GM12874 (cell line): ENCODE measurements around the gene PPP6R3.

Experiments used
- TF ChIP-seq, protein P1 (sequence below): IDR thresholded peaks from 2 replicates; pipeline ENCODE4 v1.5.1; 2011; ENCODE audit warnings: low read depth, mild to moderate bottlenecking, control low read depth, low read length, moderate library complexity; ENCODE audit not compliant: insufficient read depth

PPP6R3 gene

DNA sequence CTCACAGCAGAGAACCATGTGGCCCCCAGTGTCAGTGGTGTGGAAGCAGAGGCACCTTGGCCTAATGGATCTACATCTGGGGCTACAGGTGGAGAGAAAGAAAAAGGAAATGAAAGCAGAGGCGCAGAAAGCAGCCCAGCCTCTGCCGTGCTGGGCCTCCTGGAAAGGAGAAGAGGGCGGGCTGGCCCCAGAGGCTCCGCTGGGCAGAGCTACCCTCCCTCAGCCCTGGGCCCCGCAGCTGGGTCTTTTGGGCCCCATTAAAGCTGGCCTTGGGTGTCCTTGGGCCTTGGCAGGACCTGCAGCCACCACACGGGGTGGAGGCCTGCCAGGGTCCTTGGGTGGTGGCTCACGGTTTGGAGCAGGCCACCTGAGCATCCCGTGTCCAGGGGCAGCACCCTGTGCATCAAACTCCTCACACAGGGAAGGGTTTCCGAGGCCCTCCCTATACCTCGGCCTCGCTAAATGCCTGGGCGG, 192.2 kb downstream of the PPP6R3 start:
- TF ChIP-seq, protein P1, sequence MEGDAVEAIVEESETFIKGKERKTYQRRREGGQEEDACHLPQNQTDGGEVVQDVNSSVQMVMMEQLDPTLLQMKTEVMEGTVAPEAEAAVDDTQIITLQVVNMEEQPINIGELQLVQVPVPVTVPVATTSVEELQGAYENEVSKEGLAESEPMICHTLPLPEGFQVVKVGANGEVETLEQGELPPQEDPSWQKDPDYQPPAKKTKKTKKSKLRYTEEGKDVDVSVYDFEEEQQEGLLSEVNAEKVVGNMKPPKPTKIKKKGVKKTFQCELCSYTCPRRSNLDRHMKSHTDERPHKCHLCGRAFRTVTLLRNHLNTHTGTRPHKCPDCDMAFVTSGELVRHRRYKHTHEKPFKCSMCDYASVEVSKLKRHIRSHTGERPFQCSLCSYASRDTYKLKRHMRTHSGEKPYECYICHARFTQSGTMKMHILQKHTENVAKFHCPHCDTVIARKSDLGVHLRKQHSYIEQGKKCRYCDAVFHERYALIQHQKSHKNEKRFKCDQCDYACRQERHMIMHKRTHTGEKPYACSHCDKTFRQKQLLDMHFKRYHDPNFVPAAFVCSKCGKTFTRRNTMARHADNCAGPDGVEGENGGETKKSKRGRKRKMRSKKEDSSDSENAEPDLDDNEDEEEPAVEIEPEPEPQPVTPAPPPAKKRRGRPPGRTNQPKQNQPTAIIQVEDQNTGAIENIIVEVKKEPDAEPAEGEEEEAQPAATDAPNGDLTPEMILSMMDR: no peak

DNA sequence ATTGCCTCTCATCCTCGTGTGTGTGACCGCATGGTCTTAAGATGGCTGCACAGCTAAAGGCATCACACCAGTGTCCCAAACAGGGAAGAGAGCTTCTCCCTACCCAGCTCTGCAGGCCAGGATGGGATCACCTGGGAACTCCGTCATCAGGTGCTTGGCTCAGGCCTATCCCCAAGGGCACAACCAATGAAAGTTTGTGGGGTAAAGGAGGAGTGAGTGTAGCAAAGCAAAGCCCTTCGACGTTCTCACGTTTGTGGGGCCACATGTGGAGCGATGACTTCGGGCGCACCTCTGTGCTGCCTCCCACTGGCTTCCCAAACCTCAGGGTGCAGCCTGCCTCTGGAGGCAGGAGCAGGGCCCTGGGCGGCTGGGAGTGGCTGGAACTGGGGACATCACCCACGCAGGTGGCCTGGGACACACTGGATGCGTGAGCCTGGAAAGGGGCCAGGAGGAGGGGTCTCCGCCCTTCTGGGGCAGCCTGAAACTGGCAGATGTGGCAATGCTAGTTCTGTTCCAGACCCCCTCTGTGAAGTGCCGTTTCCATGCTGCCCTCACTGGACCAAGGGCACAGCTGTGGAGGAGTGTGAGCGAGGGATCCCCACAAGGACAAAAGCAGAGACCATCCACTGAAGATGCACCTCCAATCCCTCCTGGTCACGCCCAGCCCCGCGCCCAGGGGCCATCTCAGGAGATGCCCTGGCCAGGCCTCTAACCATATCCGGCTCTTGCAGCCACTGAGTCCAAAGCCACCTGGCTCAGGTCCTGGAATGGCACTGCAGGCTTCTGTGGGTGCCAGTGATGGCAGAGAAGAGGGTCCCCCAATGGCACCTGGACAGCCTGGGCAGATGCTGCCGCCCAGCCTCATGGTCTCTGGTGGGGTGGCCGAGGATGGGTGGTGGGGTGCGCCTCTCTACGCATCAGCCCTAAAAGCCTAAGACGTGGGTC, 193.2 kb downstream of the PPP6R3 start:
- TF ChIP-seq, protein P1: no peak

DNA sequence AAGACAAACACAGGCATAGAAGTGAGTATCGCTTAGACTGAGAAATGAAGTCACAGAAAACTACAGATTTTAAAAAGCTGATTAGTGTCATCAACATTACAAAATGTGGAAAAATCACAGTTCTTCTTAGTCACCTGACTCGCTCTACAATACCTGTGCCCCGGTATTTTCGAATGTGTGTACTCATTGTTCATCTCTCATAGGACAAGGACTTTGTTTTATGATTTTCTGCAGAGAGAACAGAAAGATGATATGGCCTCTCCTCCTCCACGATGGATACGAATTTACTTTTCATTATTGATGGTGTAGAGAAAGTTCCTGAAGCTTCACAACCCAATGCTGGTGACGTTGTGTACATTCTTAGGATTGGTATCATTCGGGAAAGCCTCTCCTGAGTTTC, 194.4 kb downstream of the PPP6R3 start:
- TF ChIP-seq, protein P1: no peak

DNA sequence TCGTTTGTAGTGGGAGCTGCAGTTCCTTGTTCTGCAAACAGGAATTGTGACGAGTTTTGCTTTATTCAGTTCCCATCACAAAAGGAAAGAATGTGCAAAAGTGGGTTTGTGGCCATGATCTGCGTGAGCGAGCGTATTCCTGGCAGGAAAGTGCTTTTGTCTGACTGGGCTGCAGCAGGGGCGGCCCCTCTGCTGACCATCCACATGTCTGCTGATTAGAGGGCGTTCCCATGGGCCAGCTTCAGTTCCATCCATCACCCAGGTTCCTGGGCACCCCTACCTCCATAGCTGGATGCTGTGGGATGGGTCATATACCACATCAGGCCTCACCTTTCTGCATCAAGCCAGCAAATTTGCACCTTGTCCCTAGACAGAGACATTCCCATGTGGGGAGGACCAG, 194.9 kb downstream of the PPP6R3 start:
- TF ChIP-seq, protein P1: no peak

DNA sequence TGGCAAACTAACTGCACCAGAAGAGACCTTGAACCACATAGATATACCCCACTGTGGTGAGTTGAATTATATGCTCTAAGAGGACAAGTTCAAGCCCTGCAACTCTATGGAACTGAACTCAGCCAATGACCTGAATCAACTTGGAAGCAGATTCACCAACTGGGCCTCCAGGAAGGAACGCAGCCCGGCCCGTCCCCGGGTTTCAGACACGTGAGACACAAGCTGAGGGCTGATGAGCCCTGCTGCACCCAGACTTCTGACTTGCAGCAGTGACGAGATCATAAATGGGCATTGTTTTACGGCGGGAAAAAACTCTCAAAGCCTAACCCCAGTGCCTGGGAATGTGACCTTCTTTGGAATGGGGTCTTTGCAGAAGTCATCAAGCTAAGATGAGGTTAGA, 195.3 kb downstream of the PPP6R3 start:
- TF ChIP-seq, protein P1: no peak

DNA sequence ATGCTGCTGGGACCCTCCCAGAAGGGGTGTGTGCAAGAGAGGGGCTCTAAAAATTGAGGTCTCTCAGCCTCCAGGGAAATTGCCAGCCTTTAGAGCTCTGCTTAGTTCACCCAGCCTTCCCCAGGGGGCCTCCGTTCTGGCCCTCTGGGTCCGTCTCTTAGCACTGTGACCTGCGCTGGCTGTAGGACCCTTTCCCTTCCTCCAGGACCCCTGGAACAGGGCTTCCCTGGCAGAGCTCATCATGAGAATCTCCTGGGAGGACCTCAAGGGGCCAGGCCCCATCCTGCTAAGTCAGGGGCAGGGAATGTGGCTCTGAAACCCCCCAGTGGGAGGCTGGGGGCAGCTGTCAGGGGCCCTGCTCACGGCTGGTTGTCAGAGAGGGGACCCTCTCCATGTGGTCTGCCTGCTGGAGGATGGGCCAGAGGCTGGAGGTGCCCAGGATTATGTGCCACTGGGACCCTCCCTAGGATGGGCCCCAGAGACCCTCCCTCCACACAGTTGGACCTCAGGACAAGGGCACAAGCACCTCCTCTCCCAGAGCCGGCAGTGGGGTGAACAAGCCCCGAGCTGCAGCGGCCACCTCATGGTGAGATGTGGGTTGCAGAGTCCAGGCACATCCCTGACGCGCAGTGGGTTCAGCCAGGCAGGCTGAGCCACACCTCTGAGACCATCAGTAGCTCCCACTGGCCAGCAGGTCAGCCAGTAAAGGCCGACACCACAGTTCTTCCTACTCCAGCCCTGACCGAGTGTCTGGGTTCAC, 196.6 kb downstream of the PPP6R3 start:
- TF ChIP-seq, protein P1: no peak

DNA sequence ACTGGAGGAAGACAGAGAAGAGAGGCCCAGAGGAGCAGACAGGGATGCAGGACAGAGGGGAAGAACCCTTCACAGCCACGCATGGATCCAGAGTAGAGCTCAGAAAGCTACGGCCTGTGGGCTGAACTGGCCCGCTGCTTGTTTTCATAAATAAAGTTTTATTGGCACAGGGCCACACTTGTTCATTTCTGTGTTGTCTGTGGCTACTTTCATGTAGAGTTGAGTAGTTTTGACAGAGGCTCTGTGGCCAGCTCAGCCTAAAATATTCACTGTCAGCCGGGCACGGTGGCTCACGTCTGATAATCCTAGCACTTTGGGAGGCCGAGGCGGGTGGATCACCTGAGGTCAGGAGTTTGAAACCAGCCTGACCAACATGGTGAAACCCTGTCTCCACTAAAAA, 197.5 kb downstream of the PPP6R3 start:
- TF ChIP-seq, protein P1: no peak
